Measurements from ENCODE around the gene PAX8. TPM values are rescaled to one million over a fixed set of nuclear protein-coding genes. Genes with fewer than 3 reads are reported as not detected.
"Not testable (repeated sequence)": the region's sequence is repeated elsewhere in the genome, so short reads cannot be mapped to it uniquely, and the experiment has no call there.

Gene PAX8
- total RNA-seq, 3 donors from 2014 or later: under 0.01 to 2.6 (median 1.0) TPM

DNA sequence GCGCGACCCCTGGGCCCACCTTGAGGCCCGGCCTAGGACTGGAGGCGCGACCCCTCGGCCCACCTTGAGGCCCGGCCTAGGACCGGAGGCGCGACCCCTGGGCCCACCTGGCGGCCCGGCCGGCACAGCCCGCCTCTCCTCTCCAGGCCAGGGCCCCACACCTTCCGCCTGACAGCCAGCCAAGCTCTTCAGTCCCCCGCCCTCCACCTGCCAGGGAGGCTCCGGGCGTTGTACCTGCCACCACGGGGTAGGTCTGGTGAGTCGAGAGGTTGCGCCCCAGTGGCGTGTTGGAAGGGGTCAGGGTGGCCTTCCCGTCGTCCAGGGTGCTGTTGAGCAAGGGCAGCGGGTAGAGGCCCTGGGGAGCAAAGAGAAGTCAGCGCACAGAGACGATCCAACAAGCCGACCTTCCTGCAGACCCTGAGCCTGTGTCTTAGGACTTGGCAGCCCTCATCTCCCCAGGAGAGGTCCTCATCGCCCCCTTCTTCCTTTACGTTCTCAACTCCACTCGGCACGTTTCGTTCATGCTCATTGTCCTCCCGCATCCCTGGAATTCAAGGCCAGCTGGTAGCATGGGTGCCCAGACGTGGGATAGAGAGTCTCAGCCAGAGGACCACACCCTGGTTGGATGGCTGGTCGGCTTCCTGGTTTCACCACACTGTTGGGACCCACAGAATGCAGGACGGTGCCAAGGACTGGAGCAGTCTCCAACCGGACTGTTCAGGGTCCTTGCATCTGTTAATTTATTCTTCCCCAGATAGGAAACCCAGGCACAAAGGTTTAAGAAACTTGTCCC is 42.2 kb downstream of the PAX8 start:
- Histone ChIP-seq H3K27ac (no peak overlapping the region), H3K36me3 (no peaks in the 10 kb centered on the region), H3K4me3 (peak overlapping the region; percentile 38 to 54 (median 52)), H3K9me3 (no peaks in the 10 kb centered on the region), H3K27me3 (no peaks in the 10 kb centered on the region), H3K4me1 (peaks cover 0 to 11% of the 10 kb centered on the region in 2 donors)
- TF ChIP-seq CTCF (IDR thresholded peaks at IDR 0.05) (no peak), POLR2A (IDR thresholded peaks at IDR 0.05) (no peak), POLR2AphosphoS5 (IDR thresholded peaks at IDR 0.05) (no peak)
- no peak for DNase-seq (ENCODE audit: low spot score in 2 of 2)
- intact Hi-C loops (cut with DNase I; ENCODE audit: low total_unique reads): no loop called here

GRCh38 chr2:113235347-113236226 is 43.1 kb downstream of the PAX8 start:
- H3K4me1 ChIP-seq; H3K9me3 ChIP-seq; H3K27me3 ChIP-seq; H3K36me3 ChIP-seq; intact Hi-C loops (cut with DNase I; ENCODE audit: low total_unique reads): not testable (repeated sequence)
- peak overlapping the region; percentile 20 to 64 for H3K27ac ChIP-seq
- peak in 1 of 3 donors; percentile 21 for TF ChIP-seq POLR2AphosphoS5 (IDR thresholded peaks at IDR 0.05)
- DNase-seq (ENCODE audit: low spot score in 2 of 2): peak in 1 of 2 donors; percentile 40
- peak overlapping the region; percentile 38 to 52 (median 48) for H3K4me3 ChIP-seq

- Histone ChIP-seq H3K4me3 (peak overlapping the region; percentile 38 to 52 (median 48)), H3K4me1 (peaks cover 0 to 2% of the 10 kb centered on the region in 2 donors), H3K9me3 (no peaks in the 10 kb centered on the region), H3K27me3 (no peaks in the 10 kb centered on the region), H3K27ac (no peak overlapping the region), H3K36me3 (no peaks in the 10 kb centered on the region)
- no peak for DNase-seq (ENCODE audit: low spot score in 2 of 2)
- TF ChIP-seq CTCF (IDR thresholded peaks at IDR 0.05): no peak
- no peak for TF ChIP-seq POLR2AphosphoS5 (IDR thresholded peaks at IDR 0.05)
- no peak for TF ChIP-seq POLR2A (IDR thresholded peaks at IDR 0.05)
- intact Hi-C loops (cut with DNase I; ENCODE audit: low total_unique reads): no loop called here
Measured at GRCh38 chr2:113234721-113235346, 43.9 kb downstream of the PAX8 start.

DNA sequence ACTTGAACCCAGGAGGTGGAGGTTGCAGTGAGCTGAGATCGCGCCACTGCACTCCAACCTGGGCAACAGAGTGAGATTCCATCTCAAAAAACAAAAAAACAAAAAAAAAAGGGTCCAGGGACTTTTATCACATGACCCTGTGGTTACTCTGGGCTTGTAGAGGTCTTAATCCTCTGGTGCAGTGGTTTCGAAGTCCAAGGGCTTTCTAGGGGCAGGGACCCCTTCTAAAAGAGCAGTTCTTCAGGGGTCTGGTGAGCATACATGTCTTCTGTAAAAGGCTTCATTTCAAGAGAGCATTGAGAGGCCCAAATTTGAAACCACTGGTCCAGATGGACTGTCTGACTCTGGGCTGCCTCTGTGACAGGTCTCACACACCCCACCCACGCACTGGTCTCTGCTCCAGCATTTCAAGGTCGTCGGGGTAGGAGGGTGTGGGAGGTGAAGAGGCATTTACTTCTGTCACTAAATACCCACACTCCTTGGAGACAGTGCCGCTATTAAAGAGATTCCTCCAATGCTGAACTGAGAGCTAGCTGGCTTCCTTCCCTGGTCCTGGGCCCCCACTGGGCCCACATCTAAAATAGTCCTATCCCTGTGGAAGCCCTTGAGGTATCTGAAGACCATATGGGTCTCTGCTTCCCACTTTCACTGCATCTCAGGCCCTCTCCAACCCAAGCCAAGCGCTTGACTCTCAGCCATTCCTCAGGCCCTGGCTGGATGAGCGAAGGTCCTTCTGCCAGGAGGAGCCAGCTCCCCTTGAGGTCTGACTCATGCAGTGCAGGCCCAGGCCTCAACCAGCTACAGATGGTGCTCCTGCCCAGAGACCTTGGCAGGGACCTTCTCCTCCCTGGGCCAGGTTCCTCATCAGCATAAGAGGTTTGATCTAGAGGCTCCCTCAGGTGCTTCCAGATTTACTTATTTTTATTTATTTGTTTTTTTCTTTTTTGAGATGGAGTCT is 44.8 kb downstream of the PAX8 start:
- H3K9me3 ChIP-seq: no peaks in the 10 kb centered on the region
- H3K36me3 ChIP-seq: no peaks in the 10 kb centered on the region
- intact Hi-C loops (cut with DNase I; ENCODE audit: low total_unique reads): no loop called here
- H3K27ac ChIP-seq: no peak overlapping the region
- TF ChIP-seq POLR2A (IDR thresholded peaks at IDR 0.05): no peak
- DNase-seq (ENCODE audit: low spot score in 2 of 2): no peak
- no peaks in the 10 kb centered on the region for H3K27me3 ChIP-seq
- no peak overlapping the region for H3K4me3 ChIP-seq
- H3K4me1 ChIP-seq: no peaks in the 10 kb centered on the region

- H3K27ac ChIP-seq: no peak overlapping the region
- no peaks in the 10 kb centered on the region for H3K27me3 ChIP-seq
- no peak for TF ChIP-seq POLR2A (IDR thresholded peaks at IDR 0.05)
- TF ChIP-seq CTCF (IDR thresholded peaks at IDR 0.05): no peak
- TF ChIP-seq POLR2AphosphoS5 (IDR thresholded peaks at IDR 0.05): no peak
- no peak for DNase-seq (ENCODE audit: low spot score in 2 of 2)
- no peaks in the 10 kb centered on the region for H3K36me3 ChIP-seq
- no peak overlapping the region for H3K4me3 ChIP-seq
- no peaks in the 10 kb centered on the region for H3K9me3 ChIP-seq
- intact Hi-C loops (cut with DNase I; ENCODE audit: low total_unique reads): no loop called here
- H3K4me1 ChIP-seq: no peaks in the 10 kb centered on the region
Measured at GRCh38 chr2:113232740-113233139, 46.0 kb downstream of the PAX8 start.
